Spinal cord (tissue), 10 donors: Measurements from ENCODE around the gene LIN28B. TPM values are rescaled to one million over a fixed set of nuclear protein-coding genes. Genes with fewer than 3 reads are reported as not detected.
"Not testable (repeated sequence)": the region's sequence is repeated elsewhere in the genome, so short reads cannot be mapped to it uniquely, and the experiment has no call there.

Source experiments
- DNase-seq, 6 donors: peaks; one replicate each; pipeline versions ENCODE4 v3.0.0 to v3.0.0-alpha.2; 2013 to 2015; ENCODE audit warnings: low spot score in 6 of 6, low read depth in 4 of 6
- H3K27ac ChIP-seq: one replicate; pipeline ENCODE4 v1.5.1; 2013; ENCODE audit warnings: low read depth, low read length, control low read depth
- H3K27me3 ChIP-seq: one replicate; pipeline ENCODE4 v1.6.1; 2013; ENCODE audit warnings: low read length; ENCODE audit not compliant: control insufficient read depth, insufficient read depth
- H3K36me3 ChIP-seq: one replicate; pipeline ENCODE4 v1.6.1; 2013; ENCODE audit warnings: low read length; ENCODE audit not compliant: control insufficient read depth, insufficient read depth
- H3K4me1 ChIP-seq: one replicate; pipeline ENCODE4 v1.6.1; 2013; ENCODE audit warnings: low read length; ENCODE audit not compliant: control insufficient read depth, insufficient read depth
- H3K4me3 ChIP-seq: one replicate; pipeline ENCODE4 v1.5.1; 2013; ENCODE audit warnings: low read depth, low read length, control low read depth
- H3K9me3 ChIP-seq: one replicate; pipeline ENCODE4 v1.6.1; 2013; ENCODE audit warnings: low read length; ENCODE audit not compliant: control insufficient read depth, insufficient read depth
- WGBS: methylation state at CpG from one replicate; pipeline ENCODE4 v1.1.5; 2013; ENCODE audit warnings: missing lambda C conversion rate; ENCODE audit not compliant: insufficient coverage; 5-methylcytosine and 5-hydroxymethylcytosine counted together
- polyA plus RNA-seq, 2 donors: library from polyadenylated mRNA; unstranded; fragments of 120-200 nt; gene quantifications; one replicate each; pipeline ENCODE4 v1.2.1, GENCODE V29; 2013; ENCODE audit not compliant: insufficient read length in 2 of 2
- total RNA-seq, 2 donors: library from RNA; depleted of rRNA in 1 of 2; stranded (reverse); fragments of 120-200 nt in 1 of 2; fragments of >200 nt in 1 of 2; gene quantifications; one replicate each; pipeline versions ENCODE4 v1.2.3 to v1.2.4, GENCODE V29; 2013 to 2014
- donor health status: healthy.

LIN28B gene
- total and polyA plus RNA-seq, 4 donors: 0.44 to 1.7 (median 1.1) TPM

- no peaks in the 10 kb centered on the region for H3K9me3 ChIP-seq
- WGBS: no CpG with 5 or more reads among the region's 1 CpG
- H3K4me3 ChIP-seq: no peak overlapping the region
- no peak for DNase-seq
- H3K27me3 ChIP-seq: no peaks in the 10 kb centered on the region
- no peaks in the 10 kb centered on the region for H3K36me3 ChIP-seq
- no peak overlapping the region for H3K27ac ChIP-seq
- H3K4me1 ChIP-seq: no peaks in the 10 kb centered on the region
Measured at GRCh38 chr6:105069821-105070445, 113.0 kb downstream of the LIN28B start.

DNA sequence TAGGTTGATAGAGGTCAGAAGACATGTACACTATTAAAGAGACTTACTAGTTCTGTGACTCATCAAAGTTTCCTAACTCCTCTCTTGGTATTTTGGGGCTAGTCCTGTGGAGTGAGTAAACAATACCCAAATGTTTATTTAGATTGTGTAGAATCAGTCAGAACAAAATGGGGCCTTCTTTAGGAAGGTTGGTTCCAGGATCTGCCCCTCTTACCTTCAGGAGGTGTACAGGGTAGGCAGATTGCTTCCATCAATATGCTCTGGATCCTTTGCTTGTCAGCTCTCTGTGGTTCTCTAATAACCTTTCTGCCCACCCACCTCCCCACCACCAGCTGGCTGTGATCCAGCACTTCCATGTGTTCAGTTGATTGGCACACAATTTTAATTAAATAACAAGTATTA is 115.9 kb downstream of the LIN28B start:
- Histone ChIP-seq H3K27ac (no peak overlapping the region), H3K9me3 (no peaks in the 10 kb centered on the region), H3K4me1 (no peaks in the 10 kb centered on the region), H3K4me3 (no peak overlapping the region), H3K36me3 (no peaks in the 10 kb centered on the region), H3K27me3 (no peaks in the 10 kb centered on the region)
- DNase-seq: no peak

DNA sequence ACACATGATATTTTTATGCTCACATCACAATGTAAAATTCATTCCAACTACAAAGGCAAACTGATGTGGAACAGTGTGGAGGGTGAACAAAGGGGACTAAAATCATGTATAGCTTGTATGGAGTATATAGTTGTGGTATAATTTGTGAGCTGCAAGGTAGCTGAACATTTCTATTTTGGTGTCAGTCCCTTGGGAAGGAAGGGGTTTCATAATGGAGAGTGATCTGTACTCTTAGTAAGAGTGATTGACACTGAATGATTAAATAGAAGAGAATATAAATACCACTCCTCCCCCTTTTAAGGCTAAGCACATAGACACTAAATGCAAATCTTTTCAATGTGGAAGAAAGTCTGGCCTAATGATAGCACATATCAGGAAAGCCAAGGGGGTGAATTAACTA is 118.3 kb downstream of the LIN28B start:
- H3K27ac ChIP-seq: no peak overlapping the region
- H3K36me3 ChIP-seq: no peaks in the 10 kb centered on the region
- H3K9me3 ChIP-seq: no peaks in the 10 kb centered on the region
- no peaks in the 10 kb centered on the region for H3K4me1 ChIP-seq
- no peak for DNase-seq
- H3K27me3 ChIP-seq: no peaks in the 10 kb centered on the region
- H3K4me3 ChIP-seq: no peak overlapping the region

- not testable (repeated sequence) for H3K27me3 ChIP-seq, H3K9me3 ChIP-seq, H3K4me1 ChIP-seq, H3K36me3 ChIP-seq, DNase-seq, H3K27ac ChIP-seq, H3K4me3 ChIP-seq
- 75% methylated on average over 4 of the region's 8 CpGs for WGBS
Measured at GRCh38 chr6:105076418-105076817, 119.5 kb downstream of the LIN28B start.

DNA sequence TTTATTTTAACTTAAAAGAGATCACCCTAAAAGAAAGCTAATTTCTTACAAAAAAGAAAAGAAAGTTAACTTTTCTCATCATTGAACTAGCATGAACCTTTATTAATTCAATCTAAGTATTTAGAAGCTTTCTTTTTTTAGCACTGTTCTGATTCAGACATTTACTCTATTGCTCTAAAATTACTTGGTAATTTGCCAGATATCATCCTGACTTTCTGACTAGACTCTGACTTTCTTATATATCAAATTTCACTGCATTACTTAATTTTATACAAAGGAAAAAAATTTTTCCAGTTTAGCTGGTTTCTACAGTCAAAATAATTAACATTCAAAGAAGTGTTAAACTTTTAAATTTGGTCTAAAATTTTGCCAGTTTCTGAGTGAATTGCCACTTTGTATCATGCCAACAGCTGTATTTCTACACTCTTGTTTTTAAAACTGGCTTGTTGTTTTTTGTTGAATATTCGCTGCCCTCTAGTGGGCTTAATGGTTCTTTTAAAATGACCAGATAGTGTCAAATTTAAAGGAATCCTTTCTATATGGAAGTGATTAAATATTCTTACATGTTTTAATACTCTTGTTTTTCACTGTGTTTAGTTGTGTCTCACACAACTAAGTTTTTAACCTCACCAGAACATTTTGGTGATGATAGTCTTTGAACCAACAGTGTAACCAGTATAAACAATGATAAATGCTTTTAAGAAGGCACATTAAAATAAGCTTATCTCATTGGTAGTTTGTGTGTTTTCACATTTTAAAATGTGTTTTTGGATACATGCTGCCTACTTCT is 120.9 kb downstream of the LIN28B start:
- peak; percentile 19 to 86 (median 46) for DNase-seq
- no peaks in the 10 kb centered on the region for H3K4me1 ChIP-seq
- no peaks in the 10 kb centered on the region for H3K27me3 ChIP-seq
- H3K9me3 ChIP-seq: no peaks in the 10 kb centered on the region
- no peak overlapping the region for H3K27ac ChIP-seq
- H3K4me3 ChIP-seq: no peak overlapping the region
- no peaks in the 10 kb centered on the region for H3K36me3 ChIP-seq
- WGBS: no CpG with 5 or more reads among the region's 1 CpG

DNA sequence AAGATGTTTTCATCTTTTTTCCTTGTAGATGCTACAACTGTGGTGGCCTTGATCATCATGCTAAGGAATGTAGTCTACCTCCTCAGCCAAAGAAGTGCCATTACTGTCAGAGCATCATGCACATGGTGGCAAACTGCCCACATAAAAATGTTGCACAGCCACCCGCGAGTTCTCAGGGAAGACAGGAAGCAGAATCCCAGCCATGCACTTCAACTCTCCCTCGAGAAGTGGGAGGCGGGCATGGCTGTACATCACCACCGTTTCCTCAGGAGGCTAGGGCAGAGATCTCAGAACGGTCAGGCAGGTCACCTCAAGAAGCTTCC is 121.4 kb downstream of the LIN28B start:
- DNase-seq: peak in 1 of 6 donors; percentile 22
- Histone ChIP-seq H3K27ac (no peak overlapping the region), H3K27me3 (no peaks in the 10 kb centered on the region), H3K36me3 (no peaks in the 10 kb centered on the region), H3K4me3 (no peak overlapping the region), H3K4me1 (no peaks in the 10 kb centered on the region), H3K9me3 (no peaks in the 10 kb centered on the region)
- 88% methylated on average over 3 of the region's 6 CpGs for WGBS

DNA sequence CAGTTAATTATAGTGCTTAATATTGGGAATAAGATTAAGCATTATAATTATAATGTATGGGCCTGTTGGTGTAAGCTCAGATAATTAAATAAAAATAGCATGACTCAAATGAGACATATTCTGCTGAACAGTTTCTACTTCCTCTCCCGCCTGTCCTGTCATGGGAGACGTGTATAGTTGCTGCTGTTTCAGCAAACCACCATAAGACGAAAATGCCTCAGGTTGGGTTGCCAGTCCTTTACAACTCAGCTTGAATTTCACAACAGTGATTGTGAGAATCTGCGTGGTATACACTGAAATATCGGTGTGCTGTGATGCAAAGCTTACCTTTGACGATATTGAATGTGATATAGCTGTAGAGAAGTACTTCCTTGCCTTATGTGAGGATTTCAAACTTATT is 123.4 kb downstream of the LIN28B start:
- no peak for DNase-seq
- H3K4me3 ChIP-seq: no peak overlapping the region
- no peaks in the 10 kb centered on the region for H3K9me3 ChIP-seq
- no peaks in the 10 kb centered on the region for H3K36me3 ChIP-seq
- H3K4me1 ChIP-seq: no peaks in the 10 kb centered on the region
- WGBS: 90% methylated on average over 2 of the region's 6 CpGs
- H3K27ac ChIP-seq: no peak overlapping the region
- H3K27me3 ChIP-seq: no peaks in the 10 kb centered on the region

GRCh38 chr6:105081662-105082061 is 124.8 kb downstream of the LIN28B start:
- not testable (repeated sequence) for H3K4me1 ChIP-seq, H3K4me3 ChIP-seq, H3K27me3 ChIP-seq, H3K36me3 ChIP-seq, H3K27ac ChIP-seq, H3K9me3 ChIP-seq, DNase-seq
- WGBS: no CpG with 5 or more reads among the region's 3 CpGs

- WGBS: no CpG with 5 or more reads among the region's 1 CpG
- DNase-seq: peak; percentile 31 to 91 (median 43)
- Histone ChIP-seq H3K36me3 (no peaks in the 10 kb centered on the region), H3K27me3 (no peaks in the 10 kb centered on the region), H3K4me3 (no peak overlapping the region), H3K4me1 (no peaks in the 10 kb centered on the region), H3K9me3 (no peaks in the 10 kb centered on the region), H3K27ac (no peak overlapping the region)
Measured at GRCh38 chr6:105087571-105088211, 130.8 kb downstream of the LIN28B start.
